GM11168 (cell line): ENCODE data around the gene LY6G6D.

Experiments
- in situ Hi-C: fragments of 300-500 bp; cut with MboI; formaldehyde crosslinking; loops from one replicate; pipeline ENCODE4 v1.12.0; 2022; ENCODE audit warnings: low sequenced_read_pairs; ENCODE audit not compliant: unreplicated experiment

LY6G6D gene, protein sequence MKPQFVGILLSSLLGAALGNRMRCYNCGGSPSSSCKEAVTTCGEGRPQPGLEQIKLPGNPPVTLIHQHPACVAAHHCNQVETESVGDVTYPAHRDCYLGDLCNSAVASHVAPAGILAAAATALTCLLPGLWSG

DNA sequence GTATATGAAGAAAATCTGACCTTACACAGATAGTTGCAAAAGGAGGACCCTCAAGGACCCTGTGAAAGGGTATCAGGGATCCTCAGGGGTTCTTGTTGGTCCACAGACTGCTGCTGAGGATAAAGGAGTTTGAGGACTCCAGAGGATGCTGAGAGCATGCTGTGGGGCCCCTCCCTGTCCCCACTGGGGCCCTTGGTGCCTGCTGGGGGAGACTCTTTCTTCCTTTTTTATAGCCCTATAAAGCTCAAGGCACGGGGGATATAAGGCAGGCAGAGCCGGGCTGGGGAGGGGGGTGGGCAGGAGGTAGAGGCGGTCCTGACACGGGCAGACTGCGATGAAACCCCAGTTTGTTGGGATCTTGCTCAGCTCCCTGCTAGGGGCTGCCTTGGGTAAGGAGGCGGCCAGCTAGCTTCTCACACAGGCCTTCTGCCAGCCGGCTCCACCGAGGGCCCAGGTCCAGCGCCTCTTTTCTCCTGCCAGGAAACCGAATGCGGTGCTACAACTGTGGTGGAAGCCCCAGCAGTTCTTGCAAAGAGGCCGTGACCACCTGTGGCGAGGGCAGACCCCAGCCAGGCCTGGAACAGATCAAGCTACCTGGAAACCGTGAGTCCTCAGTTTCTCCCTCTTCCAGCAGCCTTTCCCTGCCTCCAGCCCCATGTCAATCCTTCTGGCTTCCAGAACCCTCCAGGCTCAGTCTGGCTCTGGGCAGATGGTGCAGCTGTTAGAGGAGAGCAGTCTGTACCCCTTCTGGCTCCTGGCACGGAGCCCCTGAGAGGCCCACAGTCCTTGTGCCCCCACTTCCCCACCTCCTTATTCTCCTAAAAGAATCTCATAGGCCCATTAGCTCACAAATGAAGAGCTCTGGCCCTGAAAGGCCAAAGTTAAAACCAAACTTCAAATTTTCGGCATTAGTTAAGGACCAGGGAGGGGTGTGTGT, at the start of gene LY6G6D:
Gene LY6G6D, plus strand, starts transcription at position 327 of the 937 bp plus-strand sequence. Its CDS starts 8 bp downstream, at position 335.
- in situ Hi-C loops = no loop called here

DNA sequence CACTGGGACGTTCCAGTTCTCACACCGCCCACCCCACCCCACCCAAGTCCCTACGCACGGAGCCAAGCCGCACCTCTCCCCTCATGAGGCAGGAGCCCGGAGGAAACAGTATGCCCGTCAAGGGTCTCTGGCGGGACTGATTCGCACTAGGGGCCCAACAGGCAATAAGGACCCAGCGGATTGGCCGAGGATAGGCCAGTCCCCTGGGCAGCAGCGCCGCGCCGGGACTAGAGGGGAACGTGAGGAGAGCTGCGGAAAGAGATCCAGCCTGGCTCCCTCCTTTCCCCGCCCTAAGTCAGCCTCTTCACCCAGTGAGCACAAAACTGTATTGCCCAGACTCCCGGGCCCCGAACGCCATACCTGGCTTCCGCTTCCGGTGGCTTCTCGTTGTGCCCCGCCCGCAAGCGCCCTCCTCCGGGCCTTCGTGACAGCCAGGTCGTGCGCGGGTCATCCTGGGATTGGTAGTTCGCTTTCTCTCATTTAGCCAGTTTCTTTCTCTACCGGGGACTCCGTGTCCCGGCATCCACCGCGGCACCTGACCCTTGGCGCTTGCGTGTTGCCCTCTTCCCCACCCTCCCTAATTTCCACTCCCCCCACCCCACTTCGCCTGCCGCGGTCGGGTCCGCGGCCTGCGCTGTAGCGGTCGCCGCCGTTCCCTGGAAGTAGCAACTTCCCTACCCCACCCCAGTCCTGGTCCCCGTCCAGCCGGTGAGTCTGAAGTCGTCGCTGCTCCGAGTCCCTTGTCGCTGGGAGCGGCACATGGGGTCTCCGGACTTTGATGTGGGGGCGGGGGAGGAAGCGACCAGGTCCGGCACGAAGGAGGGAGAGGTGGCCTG, 49.4 kb upstream of the LY6G6D start, which contains the start of gene CSNK2B:
Gene CSNK2B, plus strand, starts transcription at position 580 of the 836 bp plus-strand sequence. CDS start 752 bp downstream, outside the sequence.
- in situ Hi-C loops = no loop called here

DNA sequence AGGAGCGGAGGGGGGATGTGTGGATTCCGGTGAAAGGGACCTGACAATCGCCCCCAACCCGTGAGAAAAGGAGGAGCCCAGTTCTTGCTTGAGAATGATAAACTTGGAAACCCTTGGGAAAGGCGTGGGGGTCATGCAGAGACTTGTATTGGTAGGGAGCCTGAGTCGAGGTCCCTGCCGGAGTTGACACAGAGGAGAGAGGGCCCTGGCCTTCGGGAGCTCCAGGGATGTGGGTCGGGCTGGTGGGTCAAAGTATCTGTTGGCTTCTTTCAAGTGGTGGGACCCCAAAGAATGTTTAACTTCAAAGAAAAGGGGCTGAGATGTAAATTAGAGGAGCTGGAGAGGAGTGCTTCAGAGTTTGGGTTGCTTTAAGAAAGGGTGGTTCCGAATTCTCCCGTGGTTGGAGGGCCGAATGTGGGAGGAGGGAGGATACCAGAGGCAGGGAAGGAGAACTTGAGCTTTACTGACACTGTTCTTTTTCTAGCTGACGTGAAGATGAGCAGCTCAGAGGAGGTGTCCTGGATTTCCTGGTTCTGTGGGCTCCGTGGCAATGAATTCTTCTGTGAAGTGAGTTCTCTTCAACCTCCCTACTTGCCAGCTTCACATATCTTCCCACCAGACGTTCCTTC, 48.7 kb upstream of the LY6G6D start:
- in situ Hi-C loops = no loop called here

DNA sequence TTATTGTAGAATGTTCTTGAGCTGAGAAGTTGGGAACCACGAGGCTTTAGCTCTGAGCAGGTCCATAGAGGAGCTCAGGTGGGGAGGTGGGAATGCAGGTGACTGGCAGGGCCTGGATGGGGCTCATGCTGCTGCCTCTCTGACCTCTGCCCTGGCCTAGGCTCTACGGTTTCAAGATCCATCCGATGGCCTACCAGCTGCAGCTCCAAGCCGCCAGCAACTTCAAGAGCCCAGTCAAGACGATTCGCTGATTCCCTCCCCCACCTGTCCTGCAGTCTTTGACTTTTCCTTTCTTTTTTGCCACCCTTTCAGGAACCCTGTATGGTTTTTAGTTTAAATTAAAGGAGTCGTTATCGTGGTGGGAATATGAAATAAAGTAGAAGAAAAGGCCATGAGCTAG, 45.5 kb upstream of the LY6G6D start, which contains the start of gene LY6G5B:
Gene LY6G5B, plus strand, starts transcription at position 301 of the 400 bp plus-strand sequence. CDS start 975 bp downstream, outside the sequence.
- in situ Hi-C loops = no loop called here

DNA sequence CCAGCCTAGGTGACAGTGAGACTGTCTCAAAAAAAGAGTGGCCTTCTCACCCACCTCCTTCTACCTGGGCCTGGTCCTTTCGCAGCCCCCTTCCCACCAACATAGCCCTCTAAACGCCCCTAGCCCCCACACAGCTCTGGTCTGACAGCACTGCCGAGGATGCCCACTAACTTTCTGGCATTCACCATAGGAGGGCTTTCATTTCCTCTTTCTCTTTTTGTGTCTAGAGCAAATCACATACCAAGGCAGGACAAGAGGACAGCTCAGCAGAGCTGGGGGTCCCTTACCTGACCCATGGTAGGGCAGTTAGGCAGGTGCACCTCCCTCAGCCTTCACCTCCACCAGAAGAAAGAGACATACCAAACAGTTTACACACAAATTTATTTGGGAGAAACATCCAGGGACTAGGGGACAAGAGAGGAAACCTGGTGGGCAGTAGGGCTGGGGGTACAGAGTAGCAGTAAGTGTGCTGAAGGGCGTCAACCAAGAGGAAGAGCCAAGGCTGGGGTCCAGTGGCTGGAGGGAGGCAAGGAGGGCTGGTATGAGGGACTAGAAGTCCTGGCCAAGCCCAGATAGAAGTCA, 38.7 kb upstream of the LY6G6D start:
- in situ Hi-C loops = no loop called here

DNA sequence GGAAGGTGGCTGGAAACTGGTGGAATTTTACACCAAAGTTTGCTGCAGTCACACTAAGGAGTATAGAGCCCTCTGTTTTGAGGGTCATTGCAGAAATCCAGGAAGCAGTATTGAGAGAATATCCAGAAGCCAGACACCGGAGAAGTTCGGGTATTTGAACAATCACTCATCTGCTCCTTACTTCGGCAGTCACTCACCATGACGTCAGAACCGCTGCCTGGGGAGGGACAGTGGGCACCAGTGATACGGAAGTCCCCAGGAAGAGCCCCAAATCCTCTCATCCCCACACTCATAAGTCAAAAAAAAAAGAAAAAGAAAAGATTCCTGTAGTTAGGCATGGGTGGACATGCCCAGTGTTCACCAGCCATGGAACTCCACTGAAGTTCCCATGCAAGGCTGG, 38.2 kb upstream of the LY6G6D start:
- in situ Hi-C loops = no loop called here

DNA sequence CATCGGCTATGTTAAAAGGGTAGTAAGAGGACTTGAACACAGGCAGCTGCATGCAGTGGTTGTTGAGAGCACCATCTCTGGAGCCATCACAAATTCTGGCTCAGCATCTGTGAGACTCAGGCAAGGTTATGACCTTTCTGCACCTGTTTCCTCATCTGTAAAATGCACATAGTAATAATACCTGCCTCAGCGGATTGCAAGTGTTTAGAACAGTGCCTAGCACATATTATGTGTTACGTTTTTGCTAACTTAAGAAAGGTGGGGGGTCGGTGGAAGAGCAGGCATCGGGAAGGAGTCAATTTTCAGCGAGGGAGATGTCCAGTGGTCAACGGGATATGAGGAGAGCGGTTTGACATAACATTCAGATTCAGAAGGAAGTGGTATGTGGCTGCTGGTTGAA, 37.2 kb upstream of the LY6G6D start:
- in situ Hi-C loops = no loop called here

DNA sequence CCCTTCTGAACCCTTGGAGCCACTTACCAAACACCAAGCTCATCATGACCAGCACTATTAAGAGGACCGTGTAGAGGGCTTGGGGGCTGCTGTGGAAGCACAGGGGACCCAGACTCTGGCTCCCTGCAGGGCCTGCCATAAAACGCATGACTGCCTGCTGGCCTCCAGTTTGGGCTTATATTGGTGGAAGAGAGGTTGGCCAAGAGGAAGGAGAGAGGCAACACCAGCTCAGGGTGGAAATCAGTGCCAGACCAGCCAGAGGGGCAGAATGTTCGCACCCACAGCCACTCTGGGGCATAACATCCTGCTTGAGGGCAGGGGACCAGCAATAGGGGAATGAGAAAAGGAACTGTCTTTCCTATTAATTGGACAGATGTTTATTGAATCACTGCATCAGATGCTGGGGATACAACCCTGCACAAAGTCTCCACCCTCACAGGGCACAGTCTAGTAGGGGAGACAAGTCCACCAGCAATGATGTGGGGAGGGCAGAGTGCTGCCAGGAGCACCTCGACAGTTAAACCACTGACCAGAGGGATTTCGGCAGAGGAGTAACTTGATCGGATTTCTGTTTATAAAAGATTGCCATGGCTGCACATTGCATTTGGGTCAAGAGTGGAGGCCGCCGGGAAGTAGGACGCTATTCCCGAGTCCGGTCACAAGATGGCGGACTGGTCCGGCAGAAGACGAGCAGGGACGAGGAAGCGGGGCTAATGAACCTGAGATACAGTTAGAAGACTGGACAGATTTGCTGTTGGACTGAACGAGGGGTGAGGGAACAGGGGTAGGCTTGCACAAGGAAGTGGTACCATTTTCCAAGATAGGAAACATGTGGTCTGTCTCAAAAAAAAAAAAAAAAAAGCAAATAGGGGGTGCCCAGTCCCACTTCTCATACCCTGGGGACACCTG, 34.7 kb upstream of the LY6G6D start, which contains the start of gene LY6G5C:
Gene LY6G5C, minus strand, starts transcription at position 842 of the 909 bp plus-strand sequence. Its CDS starts 694 bp downstream, at position 148.
- in situ Hi-C loops = loop anchor here (10.0 kb wide), 1 partner anchor 84 kb away; the partner anchor contains the start of gene SAPCD1

DNA sequence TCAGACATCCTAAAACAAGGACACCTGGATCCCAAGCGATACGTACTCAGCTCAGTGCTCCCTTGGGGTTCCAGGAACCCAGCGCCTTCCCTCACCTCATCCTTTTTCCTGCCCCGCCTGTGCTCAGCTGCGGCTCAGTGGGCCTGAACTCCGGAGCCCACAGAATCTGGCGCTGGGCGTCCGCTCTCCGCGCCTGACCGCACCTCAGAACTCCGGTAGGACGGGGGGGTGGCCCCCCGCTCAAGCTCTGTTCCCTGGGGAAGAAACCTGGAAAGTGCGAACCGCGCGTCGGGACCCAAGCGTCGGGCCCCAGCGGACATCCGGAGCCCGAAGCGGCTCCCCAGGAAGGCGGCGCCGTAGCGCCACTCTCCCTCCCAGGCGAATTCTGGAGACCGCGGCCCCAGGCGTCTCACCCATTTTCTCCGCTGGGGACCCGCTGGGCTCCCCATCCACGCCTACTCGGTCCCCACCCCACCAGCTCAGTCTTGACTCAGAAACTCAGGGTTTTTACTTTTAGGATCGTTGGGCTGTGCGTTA, 33.9 kb upstream of the LY6G6D start:
- in situ Hi-C loops = loop anchor here (10.0 kb wide), 1 partner anchor 84 kb away; the partner anchor contains the start of gene SAPCD1

DNA sequence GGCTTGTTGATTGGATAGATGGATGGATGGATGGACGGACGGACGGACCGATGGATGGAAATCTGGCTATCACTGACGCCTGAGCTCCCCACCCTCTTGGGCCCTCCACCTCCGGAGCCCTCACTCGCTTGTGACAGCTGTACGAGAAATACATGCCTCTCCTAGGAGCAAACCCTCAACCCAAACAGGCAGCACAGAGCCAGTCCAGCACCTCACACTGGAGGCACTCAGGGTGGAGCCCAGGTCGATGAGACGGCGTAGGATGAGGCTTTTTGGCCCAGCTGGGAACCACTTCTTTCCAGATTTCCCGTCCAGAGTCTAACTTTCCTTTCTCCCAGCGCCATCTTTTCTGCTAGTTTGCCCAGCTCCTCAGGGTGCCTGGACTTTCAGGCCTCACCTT, 31.6 kb upstream of the LY6G6D start:
- in situ Hi-C loops = loop anchor here (10.0 kb wide), 1 partner anchor 81 kb away; the partner anchor contains the start of gene SAPCD1

DNA sequence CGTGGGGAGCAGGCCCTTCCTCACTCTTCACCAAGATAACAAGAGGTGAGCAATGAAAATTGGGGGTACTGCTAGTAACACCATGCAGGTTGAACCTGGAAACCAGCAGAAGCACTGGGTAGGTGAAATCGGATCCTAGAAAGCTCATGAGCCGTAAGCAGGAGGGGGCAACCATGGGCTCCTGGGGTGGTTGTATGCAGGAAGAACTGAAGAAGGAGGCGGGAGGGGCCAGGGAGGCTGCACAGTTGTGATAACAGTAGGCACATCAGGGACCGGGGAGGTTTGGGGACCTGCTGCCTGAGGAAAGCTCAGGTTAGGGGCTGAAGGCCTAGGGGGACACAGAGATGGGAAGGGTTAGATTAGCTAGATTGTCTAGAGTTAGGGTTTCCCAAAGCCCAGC, 28.7 kb upstream of the LY6G6D start:
- in situ Hi-C loops = loop anchor here (10.0 kb wide), 1 partner anchor 78 kb away; the partner anchor contains the start of gene SAPCD1

DNA sequence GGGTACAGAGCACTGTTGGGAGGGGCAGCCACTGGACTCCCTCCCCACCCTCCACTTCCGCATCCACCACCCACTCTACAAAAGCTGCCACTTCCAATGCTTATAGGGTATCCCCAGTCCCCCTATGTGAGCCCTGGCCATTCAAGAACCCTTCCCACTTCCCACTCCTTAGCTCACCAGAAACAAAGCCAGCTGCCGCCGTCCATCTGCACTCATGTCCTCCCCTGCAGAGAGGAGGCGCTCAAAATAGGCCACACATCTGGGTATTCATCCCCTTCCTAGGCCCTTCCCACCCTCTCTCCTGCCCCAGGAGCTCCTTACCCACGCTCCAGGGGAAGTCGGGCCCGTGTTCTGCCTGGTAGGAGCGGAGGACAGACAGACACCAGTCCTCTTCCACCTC, 27.8 kb upstream of the LY6G6D start:
- in situ Hi-C loops = loop anchor here (10.0 kb wide), 1 partner anchor 77 kb away; the partner anchor contains the start of gene SAPCD1

DNA sequence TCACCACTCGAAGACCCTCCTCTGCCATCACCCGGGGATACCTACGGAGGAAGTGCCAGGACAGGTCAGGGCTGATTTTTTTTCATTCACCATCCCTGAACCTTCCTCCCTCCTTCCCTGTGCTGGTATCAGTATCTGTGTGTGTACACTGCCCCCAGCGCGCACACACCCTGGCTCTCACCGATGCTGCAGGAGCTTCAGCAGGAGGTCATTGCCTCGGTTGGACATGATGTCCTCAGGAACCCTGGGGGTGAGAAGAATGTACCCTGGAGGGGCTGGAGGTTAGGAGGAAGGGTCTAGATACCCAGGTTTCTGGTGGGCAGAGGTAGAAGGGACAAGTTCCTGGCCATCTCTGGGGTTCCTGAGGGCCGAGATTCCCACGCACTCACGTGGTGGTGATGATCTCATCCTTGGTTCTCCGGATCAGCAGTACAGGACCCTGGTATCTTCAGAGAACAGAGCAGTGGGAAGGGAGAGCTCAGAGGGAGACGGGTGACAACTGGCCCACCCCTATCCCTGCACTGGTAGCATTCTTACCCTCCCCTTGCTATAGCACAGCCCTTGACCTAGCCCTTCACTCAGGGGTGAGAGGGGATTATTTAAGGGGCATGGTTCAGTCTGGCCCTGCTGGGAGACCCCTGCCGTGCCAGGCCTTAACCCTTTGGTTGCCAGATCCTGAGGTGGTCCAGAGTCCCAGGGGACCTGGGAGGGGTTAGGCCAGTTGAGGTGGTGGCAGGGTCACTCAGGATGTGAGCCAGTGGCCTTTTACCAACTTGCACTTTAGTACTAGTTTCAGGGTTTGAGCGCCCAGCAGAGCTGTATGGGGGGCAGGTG, 27.1 kb upstream of the LY6G6D start:
- in situ Hi-C loops = loop anchor here (10.0 kb wide), 1 partner anchor 77 kb away; the partner anchor contains the start of gene SAPCD1

DNA sequence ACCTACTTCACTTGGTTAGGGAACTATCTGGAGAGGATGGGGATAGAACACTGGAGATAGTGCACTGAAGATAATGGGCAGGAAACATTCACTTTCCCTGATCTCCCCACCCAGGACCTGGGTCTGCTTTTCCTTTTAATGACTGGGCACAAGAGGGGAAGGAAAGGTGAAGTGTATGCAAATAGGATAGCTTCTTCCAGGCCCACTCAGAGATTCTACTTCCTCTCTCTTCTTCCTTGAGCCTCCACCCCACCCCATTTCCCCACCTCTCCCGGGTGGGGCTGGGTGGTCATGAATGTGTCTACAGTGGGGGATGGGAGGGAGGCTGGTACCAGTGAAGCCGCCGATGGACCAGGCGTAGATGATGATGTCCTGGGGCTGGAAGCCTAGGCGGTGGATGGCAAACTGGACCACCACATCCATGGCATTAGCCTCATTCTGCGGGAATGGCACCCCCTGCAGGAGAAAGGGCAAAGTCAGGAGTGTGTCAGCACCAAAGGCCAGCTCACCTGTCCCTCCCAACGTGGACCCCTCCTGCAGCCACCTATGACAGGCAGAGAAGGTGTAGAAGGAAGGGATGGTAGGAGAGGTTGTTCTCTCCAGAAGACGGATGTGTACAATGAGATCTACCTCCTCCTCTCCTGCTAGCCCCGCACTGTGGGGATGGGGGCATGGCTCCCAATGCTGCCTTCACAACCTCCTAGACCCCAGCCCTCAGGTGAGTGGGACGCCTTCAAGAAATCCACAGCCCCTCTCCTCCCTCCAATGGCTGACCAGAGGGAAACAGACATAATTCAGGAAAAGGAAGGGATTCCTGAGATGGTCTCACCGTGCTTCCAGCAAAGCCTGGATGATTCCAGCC, 25.7 kb upstream of the LY6G6D start:
- in situ Hi-C loops = loop anchor here (10.0 kb wide), 1 partner anchor 75 kb away; the partner anchor contains the start of gene SAPCD1

DNA sequence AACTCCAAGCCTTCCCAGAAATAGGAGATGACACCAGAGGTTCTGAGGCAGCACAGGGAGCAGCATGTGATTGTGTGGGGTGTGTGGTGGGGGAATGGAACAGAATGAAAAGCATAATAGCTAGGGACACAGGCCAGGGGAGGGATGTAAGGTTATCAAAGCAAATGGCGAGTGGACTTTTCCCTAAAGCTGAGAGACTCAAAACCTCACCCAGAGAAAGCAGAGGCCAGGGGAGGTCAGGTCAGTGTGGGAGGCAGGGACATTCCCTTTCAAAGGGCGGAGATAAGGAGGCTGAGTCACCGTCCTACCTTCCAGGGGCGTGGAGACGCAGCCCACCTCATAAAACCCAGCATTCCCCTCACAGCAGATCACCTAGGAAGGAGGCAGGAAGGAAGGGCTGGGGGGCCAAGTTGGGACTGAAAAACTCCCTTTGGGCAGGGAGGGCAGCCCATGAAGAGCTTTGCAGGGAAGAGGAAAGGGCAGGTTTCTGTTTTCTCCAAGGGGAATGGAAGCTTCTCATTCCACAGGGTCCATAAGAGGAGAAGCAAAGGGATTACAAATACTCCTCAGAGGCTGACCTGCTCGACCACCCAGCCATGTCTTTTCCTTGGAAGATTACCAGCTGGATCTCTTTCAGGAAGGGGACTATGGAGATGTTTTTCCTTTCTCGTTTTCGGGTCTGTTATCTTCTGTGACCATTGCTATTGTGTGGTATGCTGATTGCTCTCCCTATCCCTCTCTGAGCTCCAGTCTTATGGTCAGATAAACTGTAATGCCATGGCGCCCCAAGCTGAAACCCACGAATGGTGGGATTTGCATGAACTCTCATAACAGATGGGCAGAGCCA, 24.7 kb upstream of the LY6G6D start:
- in situ Hi-C loops = no loop called here
